Measurements from ENCODE around the gene PICALM.

Gene PICALM

DNA sequence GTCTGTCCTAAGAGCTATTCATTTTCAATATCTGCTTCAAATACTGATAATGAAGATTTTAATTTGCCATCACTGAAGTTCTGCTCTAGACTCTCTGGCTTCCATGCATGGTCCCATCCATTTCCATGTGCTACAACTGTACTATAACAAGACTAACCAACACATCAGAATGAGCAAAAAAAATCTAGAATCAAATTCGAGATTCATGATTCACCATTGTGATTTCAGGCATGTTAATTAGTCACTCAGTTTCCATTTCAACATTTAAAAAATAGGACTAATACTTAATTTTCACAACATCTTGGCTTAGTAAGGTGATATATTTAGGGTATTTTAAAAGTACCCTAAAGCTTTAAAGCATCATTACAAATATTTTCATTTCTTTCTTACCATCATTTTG, 22.8 kb downstream of the PICALM start:
- DNase-seq, result peak; percentile 65

GRCh38 chr11:86043765-86044503, 24.9 kb downstream of the PICALM start:
- no peak for DNase-seq

- peak; percentile 87 for DNase-seq
These were observed 26.9 kb downstream of the PICALM start for GRCh38 chr11:86041975-86042378.

DNA sequence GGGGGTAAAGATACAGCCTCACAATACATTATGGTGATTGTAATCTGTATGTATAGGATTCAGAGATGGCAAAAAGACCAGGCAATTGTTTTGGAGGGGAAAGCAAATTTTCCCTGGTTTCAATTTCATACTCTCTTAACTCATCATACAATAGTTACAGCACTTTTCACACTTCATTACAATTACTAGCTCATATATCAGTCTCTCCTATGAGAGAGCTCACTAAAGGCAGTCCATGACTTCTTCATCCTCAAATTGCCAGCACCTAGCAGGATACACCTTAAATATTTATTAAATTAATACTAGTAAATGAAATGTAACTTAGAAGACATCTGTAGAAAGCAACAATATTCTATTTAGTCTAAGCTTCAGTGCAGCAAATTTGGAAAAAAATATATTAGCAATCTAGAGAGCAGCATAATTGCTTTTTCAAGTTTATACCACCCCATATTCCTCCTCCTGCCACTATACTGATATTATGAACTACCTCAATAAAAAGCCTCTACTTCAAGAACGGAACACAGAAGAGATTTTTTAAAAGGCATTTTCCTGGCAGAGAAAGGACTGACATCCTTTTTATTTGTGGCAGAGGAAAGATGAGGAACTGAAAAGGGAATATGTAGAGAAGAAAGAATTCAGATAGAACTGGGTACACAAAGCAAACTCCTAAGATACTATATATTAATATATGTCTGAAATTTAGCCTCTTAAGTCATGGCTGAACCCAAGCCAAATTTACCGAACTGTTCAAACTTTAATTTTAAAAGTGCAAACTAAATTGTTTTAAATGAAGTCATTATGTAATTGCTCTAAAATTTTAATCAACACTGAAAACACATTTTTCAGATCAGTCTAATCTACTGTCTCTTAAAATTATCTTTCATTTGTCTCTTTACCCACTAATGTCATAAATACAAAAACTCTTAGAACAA, 27.7 kb downstream of the PICALM start:
- no peak for DNase-seq

GRCh38 chr11:86039094-86039493, 29.8 kb downstream of the PICALM start:
- DNase-seq, result no peak

DNA sequence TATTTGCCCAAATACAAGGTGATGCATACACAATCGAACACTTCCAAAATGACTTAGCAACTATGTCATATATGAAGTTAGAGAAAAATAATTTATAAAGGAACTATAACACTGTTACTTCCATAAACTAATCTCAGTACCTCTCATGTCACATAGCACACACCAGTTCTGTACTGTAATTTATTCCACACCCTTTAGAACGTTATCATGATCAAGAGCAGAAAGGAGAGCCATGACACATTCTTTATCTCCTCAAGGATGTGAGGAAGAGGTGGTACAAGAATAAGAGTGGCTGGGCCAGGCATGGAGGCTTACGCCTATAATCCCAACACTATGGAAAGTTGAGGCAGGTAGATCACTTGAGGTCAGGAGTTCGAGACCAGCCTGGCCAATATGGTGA, 31.1 kb downstream of the PICALM start:
- DNase-seq, result no peak

DNA sequence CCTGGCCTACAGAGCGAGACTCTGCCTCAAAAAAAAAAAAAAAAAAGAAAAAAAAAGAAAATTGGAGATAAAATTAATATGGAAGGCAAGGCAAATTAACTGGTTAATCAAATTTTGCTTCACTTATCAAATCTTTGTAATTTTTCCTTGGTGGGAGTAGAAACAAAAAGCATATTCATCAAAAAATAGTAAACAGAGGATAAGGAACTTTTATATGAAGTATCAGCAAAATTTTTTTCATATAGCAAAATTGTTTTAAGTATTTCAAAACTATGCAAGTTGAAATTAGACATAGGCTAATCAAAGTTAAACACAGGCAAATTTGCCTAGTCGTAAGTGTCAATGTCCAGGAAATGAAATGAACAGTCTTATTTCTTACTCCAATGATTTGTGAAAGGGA, 33.0 kb downstream of the PICALM start:
- DNase-seq, result no peak

GRCh38 chr11:86035164-86035563, 33.7 kb downstream of the PICALM start:
- no peak for DNase-seq

- DNase-seq, result no peak
These were observed 34.2 kb downstream of the PICALM start for GRCh38 chr11:86034710-86035109.

DNA sequence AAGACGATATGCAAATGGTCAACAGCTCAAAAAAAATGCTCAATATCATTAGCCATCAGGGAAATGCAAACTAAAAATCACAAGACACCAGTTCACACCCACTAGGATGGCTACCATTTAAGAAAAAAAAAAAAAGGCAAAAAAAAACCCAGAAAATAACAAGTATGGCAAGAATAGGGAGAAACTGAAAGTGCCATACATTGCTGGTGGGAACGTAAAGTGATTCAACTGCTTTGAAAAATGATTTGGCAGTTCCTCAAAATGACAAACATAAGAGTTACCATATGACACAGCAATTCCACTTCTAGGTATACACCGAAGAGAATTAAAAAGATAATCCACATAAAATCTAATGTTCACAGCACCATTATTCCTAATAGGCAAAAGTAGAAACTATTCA, 47.5 kb downstream of the PICALM start:
- DNase-seq, result peak; percentile 89

- DNase-seq, result no peak
These were observed 50.6 kb downstream of the PICALM start for GRCh38 chr11:86018249-86018648.

- no peak for DNase-seq
These were observed 52.4 kb downstream of the PICALM start for GRCh38 chr11:86016451-86016850.

GRCh38 chr11:86015699-86016098, 53.2 kb downstream of the PICALM start:
- no peak for DNase-seq

- no peak for DNase-seq
These were observed 54.7 kb downstream of the PICALM start for GRCh38 chr11:86014221-86014620.

GRCh38 chr11:86013713-86014112, 55.2 kb downstream of the PICALM start:
- no peak for DNase-seq

- no peak for DNase-seq
These were observed 57.7 kb downstream of the PICALM start for GRCh38 chr11:86011175-86011574.

- DNase-seq, result no peak
These were observed 65.2 kb downstream of the PICALM start for GRCh38 chr11:86003654-86004053.

- DNase-seq, result no peak
These were observed 66.5 kb downstream of the PICALM start for GRCh38 chr11:86002431-86002830.

DNA sequence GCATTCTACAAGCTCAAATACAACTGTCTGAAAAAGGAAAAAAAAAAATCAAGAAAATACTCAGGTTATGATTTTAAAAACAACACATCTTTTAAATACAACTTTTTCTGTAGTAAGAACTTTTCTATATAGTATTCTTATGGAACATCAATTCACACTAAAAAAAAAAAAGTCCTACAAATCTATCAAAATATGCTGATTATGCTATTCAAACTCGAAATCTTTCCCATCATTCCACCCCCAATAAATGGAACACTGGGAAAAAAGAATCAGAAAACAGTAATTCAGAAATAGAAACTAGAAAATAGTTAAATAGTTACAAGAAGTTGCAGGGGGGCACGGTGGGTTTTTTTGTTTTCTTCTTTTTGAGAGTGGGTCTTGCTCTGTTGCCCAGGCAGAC, 77.4 kb downstream of the PICALM start:
- DNase-seq, result no peak

DNA sequence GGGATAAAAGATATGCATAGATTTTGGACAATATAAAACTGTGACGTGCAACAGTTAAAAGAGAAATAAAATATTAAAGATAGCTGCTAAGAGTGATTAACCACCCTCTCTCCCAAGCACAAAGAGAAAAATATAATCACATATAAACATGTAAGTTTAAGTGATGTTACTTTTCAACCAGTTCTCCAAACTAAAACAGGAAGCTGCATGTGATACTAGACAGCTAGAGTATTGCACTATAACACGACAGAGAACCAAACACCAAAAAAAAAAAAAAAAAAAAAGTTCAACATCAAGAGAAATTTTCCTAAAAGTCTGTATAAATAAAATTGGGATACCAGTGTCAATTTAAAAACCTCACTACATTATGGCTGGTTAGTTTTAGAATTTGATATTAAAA, 79.1 kb downstream of the PICALM start:
- DNase-seq, result no peak

DNA sequence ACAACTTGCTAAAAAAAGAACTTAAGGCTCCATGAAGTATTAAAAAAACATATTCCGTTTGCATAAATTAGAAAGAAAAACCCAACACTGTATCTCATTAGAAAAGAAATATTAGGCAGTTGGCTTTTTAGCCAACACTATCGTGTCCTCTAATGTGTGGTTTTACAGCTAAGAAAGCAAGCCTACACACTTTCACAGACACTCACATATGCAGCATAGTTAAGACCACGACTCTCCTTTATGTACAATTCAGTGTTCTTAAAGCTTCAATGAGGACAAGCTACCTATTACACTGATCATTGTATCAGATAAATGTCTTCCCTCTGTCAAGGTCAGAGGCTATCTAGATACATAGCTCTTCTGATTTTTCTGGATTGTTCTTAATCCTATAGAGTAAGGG, 80.1 kb downstream of the PICALM start:
- no peak for DNase-seq

DNA sequence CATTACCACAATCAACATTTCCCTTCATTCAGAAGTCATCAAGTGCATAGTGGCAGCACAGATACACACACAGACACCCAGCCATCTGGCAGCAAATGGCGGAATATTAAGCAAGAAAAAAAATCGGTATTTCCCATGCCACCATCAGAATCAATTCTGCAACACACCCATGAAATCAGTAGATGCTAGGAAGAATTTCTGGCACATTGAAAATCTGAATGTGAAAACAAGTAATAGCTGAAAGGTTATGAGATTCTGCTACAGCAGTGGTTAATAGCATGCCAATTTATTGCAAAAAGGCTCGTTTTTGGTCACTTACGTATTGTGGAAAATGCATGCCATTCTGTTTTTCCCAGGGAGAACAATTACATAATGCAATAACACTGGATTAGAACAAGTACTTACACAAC, 91.1 kb downstream of the PICALM start:
- DNase-seq, result no peak

DNA sequence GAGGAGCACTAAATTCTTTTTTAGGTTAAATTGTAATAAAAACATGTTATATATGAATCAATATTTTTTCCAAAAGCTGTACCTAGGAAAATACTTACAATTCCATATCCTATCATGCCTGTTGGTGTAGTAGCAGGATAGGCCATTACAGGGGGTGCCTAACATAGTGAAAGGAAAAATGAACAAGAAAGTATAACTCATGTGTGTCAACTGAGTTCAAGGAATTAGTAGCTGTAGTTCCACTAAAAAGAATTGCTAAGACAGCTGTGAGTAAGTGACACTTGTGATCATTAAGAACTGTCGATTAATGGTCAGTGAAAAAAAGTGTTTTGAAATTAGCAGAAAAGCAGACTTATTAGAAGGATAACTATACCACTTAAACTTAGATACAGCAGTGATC, 92.4 kb downstream of the PICALM start:
- no peak for DNase-seq

DNA sequence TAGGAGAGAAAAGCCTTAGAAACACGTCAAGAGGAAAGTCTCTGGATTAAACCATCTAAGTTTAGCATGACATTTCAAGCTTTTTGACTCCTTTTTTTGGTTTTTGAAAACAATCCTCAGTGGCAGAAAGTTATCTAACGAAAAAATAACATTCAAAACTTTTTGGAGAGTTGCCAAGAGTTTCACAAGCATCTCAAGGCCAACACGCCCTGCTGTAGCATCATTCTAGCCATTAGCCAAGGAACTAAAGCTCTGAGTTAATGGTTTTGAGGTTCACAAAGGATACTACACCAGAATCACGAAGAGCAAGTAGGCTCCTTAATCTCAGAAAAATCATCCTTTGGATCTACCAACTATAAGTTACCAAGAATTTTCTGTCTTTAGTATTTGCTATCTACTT, 94.8 kb downstream of the PICALM start:
- no peak for DNase-seq

All from suppressor macrophage treated with lipopolysaccharide for 4 hours (primary cell).